Keratinocyte (primary cell): Measurements from ENCODE around the gene MPC1. TPM values are rescaled to one million over a fixed set of nuclear protein-coding genes. Genes with fewer than 3 reads are reported as not detected.

Source experiments
- DNase-seq: peaks from one replicate; pipeline ENCODE4 v3.0.0-alpha.2; 2011; ENCODE audit warnings: low read depth, missing footprints, low spot score
- FAIRE-seq: peaks from 2 replicates; lab custom pipeline; 2011; peaks lifted over from hg19 to GRCh38; lab: Jason Lieb, UNC
- H2AFZ ChIP-seq: 2 replicates; pipeline ENCODE4 v1.6.0; 2012; ENCODE audit warnings: low read length, control low read depth, inconsistent platforms; ENCODE audit not compliant: control insufficient read depth
- H3K27ac ChIP-seq: 2 replicates; pipeline ENCODE4 v1.5.1; 2011; ENCODE audit warnings: low read length; ENCODE audit not compliant: control insufficient read depth, insufficient read depth
- H3K27me3 ChIP-seq: 3 replicates; pipeline ENCODE4 v1.6.0; 2011; ENCODE audit warnings: low read length; ENCODE audit not compliant: control insufficient read depth, insufficient read depth; ENCODE audit errors: extremely low read depth
- H3K36me3 ChIP-seq, 2 experiments: 2 replicates in 1 of 2; 3 replicates in 1 of 2; pipeline ENCODE4 v1.5.1; 2011; ENCODE audit warnings: low read length in 2 of 2, mild to moderate bottlenecking in 1 of 2; ENCODE audit not compliant: control insufficient read depth in 2 of 2, insufficient read depth in 2 of 2; ENCODE audit errors: extremely low read depth in 1 of 2
- H3K4me1 ChIP-seq: 3 replicates; pipeline ENCODE4 v1.5.1; 2011; ENCODE audit warnings: low read length; ENCODE audit not compliant: control insufficient read depth, insufficient read depth; ENCODE audit errors: extremely low read depth
- H3K4me2 ChIP-seq: 3 replicates; pipeline ENCODE4 v1.6.0; 2011; ENCODE audit warnings: low read depth, low read length; ENCODE audit not compliant: control insufficient read depth, insufficient read depth; ENCODE audit errors: extremely low read depth
- H3K4me3 ChIP-seq, 3 experiments: fragments of 200-600 bp in 1 of 3; sonication (generic) in 1 of 3; 2 replicates in 2 of 3; 3 replicates in 1 of 3; pipeline ENCODE4 v1.5.1; 2011 to 2016; ENCODE audit warnings: low read length in 3 of 3, mild to moderate bottlenecking in 3 of 3, control low read depth in 2 of 3, inconsistent platforms in 1 of 3, low read depth in 1 of 3, mixed read lengths in 1 of 3, mixed run types in 1 of 3, moderate library complexity in 1 of 3; ENCODE audit not compliant: control insufficient read depth in 2 of 3, insufficient read depth in 2 of 3; ENCODE audit errors: extremely low read depth in 1 of 3
- H3K79me2 ChIP-seq: 2 replicates; pipeline ENCODE4 v1.6.0; 2012; ENCODE audit warnings: low read length; ENCODE audit not compliant: control insufficient read depth, insufficient read depth
- H3K9ac ChIP-seq: 3 replicates; pipeline ENCODE4 v1.6.0; 2011; ENCODE audit warnings: low read length; ENCODE audit not compliant: control insufficient read depth, insufficient read depth; ENCODE audit errors: extremely low read depth
- H3K9me1 ChIP-seq: 3 replicates; pipeline ENCODE4 v1.6.0; 2011; ENCODE audit warnings: low read length; ENCODE audit not compliant: control insufficient read depth, insufficient read depth; ENCODE audit errors: extremely low read depth
- H3K9me3 ChIP-seq: 2 replicates; pipeline ENCODE4 v1.5.1; 2012; ENCODE audit warnings: low read depth, low read length; ENCODE audit not compliant: control insufficient read depth
- H4K20me1 ChIP-seq: 3 replicates; pipeline ENCODE4 v1.6.0; 2011; ENCODE audit warnings: low read length; ENCODE audit not compliant: control insufficient read depth, insufficient read depth; ENCODE audit errors: extremely low read depth
- EZH2 ChIP-seq: IDR thresholded peaks from one replicate; pipeline ENCODE4 v1.6.1; 2012; ENCODE audit warnings: inconsistent platforms, mild to moderate bottlenecking, low read length, moderate library complexity
- dilution Hi-C: fragments of 300-500 bp; cut with MboI; formaldehyde crosslinking; loops from one replicate; pipeline ENCODE4 v1.7.0; 2020; ENCODE audit warnings: low sequenced_read_pairs; ENCODE audit not compliant: extremely low pct_ligation_motif_present
- polyA minus RNA-seq, 3 experiments: library from RNA; depleted of rRNA, polyadenylated mRNA; stranded (reverse); fragments of >200 nt; gene quantifications; 1 replicate in 1 of 3; 2 replicates in 1 of 3; 3 replicates in 1 of 3; pipeline ENCODE4 v1.2.3, GENCODE V29; 2011
- polyA plus RNA-seq, 5 experiments: library from polyadenylated mRNA; depleted of rRNA in 3 of 5; stranded (reverse) in 3 of 5; stranded (forward) in 1 of 5; unstranded in 1 of 5; fragments of >200 nt; gene quantifications; 1 replicate in 1 of 5; 2 replicates in 3 of 5; 3 replicates in 1 of 5; pipeline versions ENCODE4 v1.2.1 to v1.2.3, GENCODE V29; 2011 to 2012; ENCODE audit warnings: missing spikeins in 2 of 5, low read depth in 1 of 5, low replicate concordance in 1 of 5
- TF ChIP-seq, protein P1 (sequence below), 3 experiments: IDR thresholded peaks in 1 of 3; conservative IDR thresholded peaks in 1 of 3; optimal IDR thresholded peaks in 1 of 3; 2 replicates in 2 of 3; 3 replicates in 1 of 3; pipeline versions ENCODE3 to v1.5.1; 2011; ENCODE audit warnings: low read length in 3 of 3, mild to moderate bottlenecking in 3 of 3, moderate library complexity in 2 of 3, control low read depth in 1 of 3, inconsistent platforms in 1 of 3; ENCODE audit not compliant: insufficient read depth in 2 of 3; ENCODE audit errors: extremely low read depth in 1 of 3

MPC1 gene
- polyA plus RNA-seq (19.3 to 26.4 TPM (median 24.0 TPM) in 3 replicates), polyA minus RNA-seq (4.1 to 18.5 TPM (median 8.3 TPM) in 3 replicates)
- polyA plus RNA-seq (2011; ENCODE audit: low read depth) = 8.0 TPM
- 14.1 and 30.2 TPM in 2 replicates for polyA plus RNA-seq (2011; cell fraction: cytosol; rRNA removed)
- polyA plus RNA-seq (2011; cell fraction: nucleus; rRNA removed) = 15.3 and 16.1 TPM in 2 replicates
- 21.9 and 24.8 TPM in 2 replicates for polyA plus RNA-seq (2012; ENCODE audit: low replicate concordance)
- polyA minus RNA-seq (2011; cell fraction: cytosol; rRNA and poly(A)+ RNA removed) = 14.8 TPM
- 2.6 and 3.8 TPM in 2 replicates for polyA minus RNA-seq (2011; cell fraction: nucleus; rRNA and poly(A)+ RNA removed)

DNA sequence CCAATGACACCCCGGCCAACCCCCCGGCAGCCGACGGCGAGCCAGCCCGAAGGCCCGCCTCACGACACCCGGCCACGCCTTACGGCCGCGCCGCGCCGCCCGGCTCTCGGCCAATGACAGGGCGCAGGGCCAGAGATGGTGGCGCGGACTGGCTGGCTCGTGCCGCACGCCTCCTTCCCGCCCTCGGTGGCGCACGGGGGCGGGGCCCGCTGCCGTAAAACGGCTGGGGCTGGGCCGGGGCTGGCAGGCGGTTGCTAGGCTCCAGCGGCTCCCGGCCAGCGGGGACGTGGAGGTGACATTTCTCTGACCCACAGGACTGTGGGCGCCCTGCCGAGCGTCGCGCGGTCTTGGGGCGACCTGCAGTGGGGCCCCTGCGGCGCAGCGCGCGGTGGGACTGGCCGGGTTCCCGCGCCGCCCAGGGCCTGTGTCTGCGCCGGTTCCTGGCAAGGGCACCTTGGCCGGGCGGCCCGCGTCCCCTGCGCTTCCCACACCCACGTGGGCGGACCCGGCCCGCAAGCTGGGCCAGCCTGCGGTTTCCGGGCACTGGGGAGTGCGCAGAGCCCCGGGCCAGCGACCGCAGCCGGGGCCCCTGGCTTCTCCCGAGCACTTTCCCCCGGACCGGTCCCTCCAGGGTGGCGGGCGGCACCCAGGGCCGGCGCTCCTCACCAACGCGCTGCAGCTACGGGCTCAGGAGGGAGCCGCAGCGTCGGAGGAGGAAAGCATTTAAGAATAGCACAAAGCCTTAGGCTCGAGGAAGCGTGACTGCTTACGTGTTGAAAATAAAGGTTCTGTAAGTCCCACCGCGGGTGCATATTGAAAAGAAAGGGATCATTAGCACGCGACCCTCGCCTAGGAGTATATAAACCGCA is at the start of gene MPC1:
TSS of gene MPC1 (minus strand) at position 8 of the 869 bp plus-strand sequence. CDS start 64 bp downstream, outside the sequence.
- no peaks in the 10 kb centered on the region for H3K27me3 ChIP-seq
- no peaks in the 10 kb centered on the region for H3K4me1 ChIP-seq
- peaks cover 4% of the 10 kb centered on the region for H3K79me2 ChIP-seq
- no peaks in the 10 kb centered on the region for H4K20me1 ChIP-seq
- peak within 1 kb of the TSS; percentile 60 to 87 (median 84) for H3K4me3 ChIP-seq
- no peaks in the 10 kb centered on the region for H3K36me3 ChIP-seq
- peak within 1 kb of the TSS; percentile 97 for H2AFZ ChIP-seq
- TF ChIP-seq EZH2 = no peak
- TF ChIP-seq, protein P1, sequence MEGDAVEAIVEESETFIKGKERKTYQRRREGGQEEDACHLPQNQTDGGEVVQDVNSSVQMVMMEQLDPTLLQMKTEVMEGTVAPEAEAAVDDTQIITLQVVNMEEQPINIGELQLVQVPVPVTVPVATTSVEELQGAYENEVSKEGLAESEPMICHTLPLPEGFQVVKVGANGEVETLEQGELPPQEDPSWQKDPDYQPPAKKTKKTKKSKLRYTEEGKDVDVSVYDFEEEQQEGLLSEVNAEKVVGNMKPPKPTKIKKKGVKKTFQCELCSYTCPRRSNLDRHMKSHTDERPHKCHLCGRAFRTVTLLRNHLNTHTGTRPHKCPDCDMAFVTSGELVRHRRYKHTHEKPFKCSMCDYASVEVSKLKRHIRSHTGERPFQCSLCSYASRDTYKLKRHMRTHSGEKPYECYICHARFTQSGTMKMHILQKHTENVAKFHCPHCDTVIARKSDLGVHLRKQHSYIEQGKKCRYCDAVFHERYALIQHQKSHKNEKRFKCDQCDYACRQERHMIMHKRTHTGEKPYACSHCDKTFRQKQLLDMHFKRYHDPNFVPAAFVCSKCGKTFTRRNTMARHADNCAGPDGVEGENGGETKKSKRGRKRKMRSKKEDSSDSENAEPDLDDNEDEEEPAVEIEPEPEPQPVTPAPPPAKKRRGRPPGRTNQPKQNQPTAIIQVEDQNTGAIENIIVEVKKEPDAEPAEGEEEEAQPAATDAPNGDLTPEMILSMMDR (optimal IDR thresholded peaks at IDR 0.05 in 1 of 3, IDR thresholded peaks at IDR 0.05 in 1 of 3, conservative IDR thresholded peaks at IDR 0.05 in 1 of 3; ENCODE audit: extremely low read depth in 1 of 3, insufficient read depth in 2 of 3, low read length in 3 of 3) = no peak
- no peaks in the 10 kb centered on the region for H3K9me3 ChIP-seq
- no peaks in the 10 kb centered on the region for H3K9me1 ChIP-seq
- peak within 1 kb of the TSS; percentile 92 for H3K4me2 ChIP-seq
- DNase-seq (peak; percentile 46), FAIRE-seq (no peak)
- H3K27ac ChIP-seq = peak within 1 kb of the TSS; percentile 81
- dilution Hi-C loops = no loop called here
- peak within 1 kb of the TSS; percentile 84 for H3K9ac ChIP-seq

DNA sequence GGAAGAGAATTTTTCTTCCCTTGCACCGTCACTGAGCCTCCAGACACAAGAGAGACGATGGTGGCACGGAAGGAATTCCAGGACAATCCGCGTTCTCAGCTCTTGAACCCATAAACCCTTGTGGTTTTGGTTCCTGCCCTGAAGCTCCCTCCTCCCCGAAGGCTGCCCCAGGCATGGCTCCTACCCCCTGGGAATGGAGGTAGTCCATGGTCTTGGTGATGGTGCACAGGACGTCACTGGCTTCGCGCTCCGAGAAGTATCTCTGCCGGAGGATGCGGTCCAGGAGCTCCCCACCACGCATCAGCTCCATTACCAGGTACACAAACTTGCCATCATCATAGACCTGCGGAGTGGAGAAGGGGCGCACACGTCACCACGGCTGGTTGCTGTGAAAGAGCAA is 47.5 kb upstream of the MPC1 start:
- Histone ChIP-seq H3K79me2 (no peaks in the 10 kb centered on the region), H3K36me3 (no peaks in the 10 kb centered on the region), H4K20me1 (no peaks in the 10 kb centered on the region), H3K4me2 (no peak overlapping the region), H3K4me3 (no peak overlapping the region), H3K9me3 (no peaks in the 10 kb centered on the region), H3K4me1 (no peaks in the 10 kb centered on the region), H3K27ac (no peak overlapping the region), H3K27me3 (no peaks in the 10 kb centered on the region), H3K9me1 (no peaks in the 10 kb centered on the region), H3K9ac (no peak overlapping the region), H2AFZ (no peak overlapping the region)
- DNase-seq (no peak), FAIRE-seq (no peak)
- dilution Hi-C loops = no loop called here
- TF ChIP-seq, protein P1 (optimal IDR thresholded peaks at IDR 0.05 in 1 of 3, IDR thresholded peaks at IDR 0.05 in 1 of 3, conservative IDR thresholded peaks at IDR 0.05 in 1 of 3; ENCODE audit: extremely low read depth in 1 of 3, insufficient read depth in 2 of 3, low read length in 3 of 3) = no peak
- no peak for TF ChIP-seq EZH2
